Measurements from ENCODE around the gene RCSD1.

Gene RCSD1

GRCh38 chr1:167644551-167644950 is 14.5 kb downstream of the RCSD1 start:
- no peak for DNase-seq

DNA sequence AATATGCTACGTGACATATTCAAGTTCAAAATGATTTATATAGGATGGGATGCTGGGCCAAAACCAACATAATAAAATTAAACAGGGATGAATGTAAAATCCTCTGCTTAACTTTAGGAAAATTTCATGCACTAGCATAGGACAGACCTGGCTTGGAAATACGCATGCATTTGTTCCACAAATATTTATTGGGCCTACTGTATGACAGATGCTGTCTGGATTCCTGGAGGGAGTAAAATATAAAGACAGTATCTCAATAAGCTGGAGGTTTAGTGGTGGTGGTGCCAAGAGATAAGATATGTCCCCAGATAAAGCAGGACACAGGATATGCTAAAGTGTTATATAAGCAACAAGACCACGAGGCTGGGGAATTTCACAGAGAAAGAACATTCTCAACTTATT is 15.1 kb downstream of the RCSD1 start:
- DNase-seq: no peak

- no peak for DNase-seq
Observed at GRCh38 chr1:167645625-167646414, 15.8 kb downstream of the RCSD1 start.

DNA sequence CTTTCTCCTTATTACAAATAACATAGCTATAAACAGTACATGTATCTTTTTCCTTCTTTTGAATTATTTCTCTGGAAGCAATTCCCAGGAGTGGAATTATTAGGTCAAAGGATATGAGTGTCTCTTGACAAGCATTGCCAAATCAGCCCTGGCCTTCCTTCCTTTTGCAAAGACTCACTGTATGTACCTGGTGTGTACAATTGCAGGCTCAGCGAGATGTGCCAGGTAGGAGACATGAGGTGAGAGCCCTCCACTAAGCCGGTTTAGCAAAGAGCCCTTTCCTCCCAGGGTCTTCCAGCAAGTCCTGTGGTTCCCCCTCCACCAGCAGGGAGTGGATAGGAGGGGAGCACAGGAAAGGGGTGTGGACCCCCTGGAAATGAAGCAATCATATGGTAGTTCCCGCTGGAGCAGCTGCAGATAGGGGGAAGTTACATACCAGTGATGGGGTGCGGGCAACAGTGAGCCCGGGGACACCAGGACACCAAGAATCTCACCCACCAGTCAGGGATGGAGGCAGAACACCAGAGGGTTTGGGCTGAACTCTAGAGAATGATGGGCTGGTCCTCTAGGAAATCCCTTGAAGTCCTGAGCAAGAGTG is 18.3 kb downstream of the RCSD1 start:
- no peak for DNase-seq

DNA sequence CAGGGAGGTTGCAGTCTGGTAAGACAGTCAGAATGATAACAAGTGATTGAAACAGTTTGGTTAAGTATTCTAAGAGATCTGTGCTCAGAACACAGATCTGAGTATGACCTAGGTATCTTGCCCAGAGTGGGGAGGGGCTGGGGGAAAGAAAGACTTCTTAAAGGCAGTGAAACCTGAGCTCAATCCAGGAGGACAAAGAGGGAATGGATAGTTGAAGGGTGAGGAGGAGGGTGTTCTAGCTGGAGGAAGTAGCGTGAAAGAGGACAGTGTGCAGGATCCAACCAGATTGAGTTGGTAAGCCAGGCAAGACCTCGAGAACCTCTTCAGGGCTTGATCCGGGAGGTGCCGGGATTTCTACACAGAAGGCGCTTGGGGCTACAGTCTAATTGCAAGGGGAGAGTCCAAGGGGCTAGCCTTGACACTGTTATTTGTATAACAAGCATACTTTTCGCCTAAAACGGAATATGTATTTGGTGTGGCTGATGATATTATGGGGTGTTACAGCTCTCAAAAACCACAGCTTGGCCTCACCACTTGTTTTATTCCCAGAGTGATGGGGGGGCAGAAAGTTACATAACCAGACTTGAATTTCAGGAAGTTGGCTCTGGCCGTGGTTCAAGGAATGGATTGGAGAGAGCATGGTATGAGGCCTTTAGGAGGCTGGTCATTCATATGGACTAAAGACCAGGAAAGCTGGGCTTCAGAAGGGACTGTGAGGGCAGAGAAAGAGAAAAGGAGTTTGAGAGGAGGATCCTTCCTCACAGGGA is 19.1 kb downstream of the RCSD1 start:
- DNase-seq: no peak

DNA sequence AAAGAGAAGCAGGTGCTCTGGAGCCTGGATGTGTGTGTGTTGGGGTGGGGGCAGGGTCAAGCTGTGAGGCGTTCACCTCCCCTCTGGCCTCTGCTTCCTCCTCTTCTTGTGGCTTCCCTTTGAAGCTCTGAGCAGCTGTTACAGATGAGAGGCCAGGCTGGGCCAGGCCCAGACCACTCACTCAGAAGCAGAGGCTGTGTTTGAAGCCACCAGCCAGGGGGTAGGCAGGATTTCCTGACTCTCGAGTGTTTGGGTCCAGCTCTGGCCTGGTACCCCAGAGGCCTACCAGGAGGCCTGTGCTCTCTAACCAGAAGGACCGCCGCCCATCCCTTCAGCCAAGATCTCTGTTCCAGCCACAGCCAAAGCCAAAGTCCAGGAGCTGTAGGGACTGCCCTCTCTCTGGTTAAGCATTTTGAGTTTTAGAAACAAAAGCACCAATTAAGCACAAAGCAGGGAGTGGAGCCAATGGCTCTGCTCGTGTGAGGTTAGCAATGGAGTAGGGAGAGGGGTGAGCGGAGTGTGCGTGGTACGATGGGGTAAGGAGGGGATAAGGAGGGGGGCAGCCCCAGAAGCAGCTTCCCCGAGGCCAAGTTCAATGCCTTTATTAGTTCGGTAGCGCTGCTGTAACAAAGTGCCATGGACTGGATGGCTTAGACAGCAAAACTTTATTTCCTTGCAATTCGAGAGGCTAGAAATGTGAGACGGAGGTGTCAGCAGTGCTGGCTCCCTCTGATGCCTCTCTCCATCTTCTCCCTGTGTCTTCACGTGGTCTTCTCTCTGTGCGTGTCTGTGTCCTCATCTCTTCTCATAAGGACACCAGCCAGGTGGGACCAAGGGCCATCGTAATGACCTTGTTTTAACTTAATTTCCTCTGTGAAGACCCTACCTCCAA is 20.5 kb downstream of the RCSD1 start:
- no peak for DNase-seq

DNA sequence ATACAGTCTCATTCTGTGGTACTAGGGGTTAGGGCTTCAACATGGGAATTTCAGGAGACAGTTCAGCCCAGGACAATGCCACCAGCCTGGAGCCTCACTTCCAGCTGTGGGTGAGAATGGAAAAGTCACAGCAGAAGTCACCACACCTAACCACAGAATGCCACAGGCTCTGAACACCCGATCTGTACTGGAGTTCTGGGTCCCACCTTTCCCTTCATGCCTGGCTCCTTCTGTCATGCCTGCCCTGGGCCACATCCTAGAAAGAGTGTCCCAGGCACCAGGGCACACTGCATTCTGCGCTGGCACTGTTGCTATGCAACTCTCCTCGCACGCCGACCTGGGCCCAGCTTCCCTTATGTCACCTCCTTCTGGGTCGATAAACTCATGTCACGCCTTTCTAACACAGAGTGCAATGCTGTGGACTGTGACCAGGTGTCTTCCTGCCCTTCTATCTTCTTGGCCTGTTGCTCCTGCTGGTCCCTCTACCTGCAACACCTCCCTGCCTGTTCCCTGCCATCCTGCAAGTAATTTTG is 21.2 kb downstream of the RCSD1 start:
- no peak for DNase-seq

DNA sequence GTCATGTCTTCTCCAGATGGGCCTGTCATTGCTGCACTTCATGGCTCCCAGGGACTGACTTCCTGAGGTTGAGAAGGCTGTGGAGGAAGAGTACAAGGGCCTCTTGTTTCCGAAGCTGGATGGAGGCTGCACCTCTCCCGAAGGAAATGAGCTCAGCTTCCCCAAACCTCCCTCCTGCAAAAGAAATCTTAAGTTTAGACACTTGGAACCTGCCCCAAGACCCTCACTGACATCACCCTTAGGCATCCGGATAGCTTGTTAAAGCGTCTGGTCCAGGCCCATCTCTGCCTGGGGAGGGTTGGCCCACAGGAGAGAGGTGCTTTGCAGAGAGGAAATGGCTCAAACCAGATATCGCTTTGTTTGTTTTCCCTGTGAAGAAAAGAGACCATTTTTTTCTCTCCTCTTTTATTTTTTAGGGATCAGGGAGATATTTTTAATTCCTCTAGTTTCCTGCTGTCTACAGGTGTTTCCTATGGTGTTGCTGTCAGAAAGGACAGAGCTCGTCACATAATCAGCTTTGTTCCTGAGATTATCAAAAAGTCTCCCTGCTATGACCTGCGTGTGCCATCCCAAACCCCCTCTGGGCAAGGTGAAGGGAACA is 25.0 kb downstream of the RCSD1 start:
- no peak for DNase-seq

DNA sequence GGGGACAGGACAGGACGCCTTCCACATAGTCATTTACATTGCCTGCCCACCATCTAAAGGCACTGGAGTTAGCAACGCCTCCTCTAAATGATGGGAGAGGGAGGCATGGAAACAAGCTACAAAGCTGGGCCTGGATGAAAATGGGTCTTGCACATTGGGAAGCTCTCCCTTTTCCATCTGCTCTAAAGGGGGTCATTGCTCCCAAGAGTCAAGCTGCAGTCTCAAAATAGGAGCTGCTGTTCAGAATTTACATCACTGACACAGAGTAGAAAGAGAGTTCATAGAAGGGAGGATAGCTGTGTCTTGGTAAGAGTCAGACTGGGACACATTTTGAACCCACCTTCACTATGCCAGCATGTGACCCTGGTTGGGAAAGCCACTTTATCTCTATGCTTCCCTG is 26.6 kb downstream of the RCSD1 start:
- DNase-seq: no peak

- DNase-seq: no peak
Observed at GRCh38 chr1:167658574-167659328, 28.7 kb downstream of the RCSD1 start.

DNA sequence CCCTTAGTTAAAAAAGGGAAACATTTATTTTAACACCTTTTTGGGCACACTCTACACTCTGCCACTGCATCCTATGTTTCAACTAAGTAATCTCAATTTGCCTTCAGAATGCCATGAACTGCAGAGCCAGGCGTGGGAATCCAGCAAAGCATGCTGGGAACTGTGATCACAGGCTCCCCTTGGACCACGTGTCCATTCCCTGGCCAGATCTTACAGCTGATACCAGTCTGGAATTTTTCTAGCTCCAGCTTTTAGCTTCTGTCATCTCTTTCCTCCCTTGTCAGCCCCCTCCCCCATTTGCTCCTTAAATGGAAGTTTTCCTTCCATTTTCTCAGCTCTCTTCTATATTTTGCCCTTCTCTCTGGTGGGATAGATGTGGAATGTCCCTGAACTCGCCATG is 29.4 kb downstream of the RCSD1 start:
- DNase-seq: no peak

GRCh38 chr1:167659881-167660280 is 29.8 kb downstream of the RCSD1 start:
- DNase-seq: no peak

GRCh38 chr1:167661527-167662426 is 31.7 kb downstream of the RCSD1 start:
- no peak for DNase-seq

- DNase-seq: no peak
Observed at GRCh38 chr1:167663002-167663772, 33.2 kb downstream of the RCSD1 start.

- DNase-seq: no peak
Observed at GRCh38 chr1:167665469-167665868, 35.4 kb downstream of the RCSD1 start.

DNA sequence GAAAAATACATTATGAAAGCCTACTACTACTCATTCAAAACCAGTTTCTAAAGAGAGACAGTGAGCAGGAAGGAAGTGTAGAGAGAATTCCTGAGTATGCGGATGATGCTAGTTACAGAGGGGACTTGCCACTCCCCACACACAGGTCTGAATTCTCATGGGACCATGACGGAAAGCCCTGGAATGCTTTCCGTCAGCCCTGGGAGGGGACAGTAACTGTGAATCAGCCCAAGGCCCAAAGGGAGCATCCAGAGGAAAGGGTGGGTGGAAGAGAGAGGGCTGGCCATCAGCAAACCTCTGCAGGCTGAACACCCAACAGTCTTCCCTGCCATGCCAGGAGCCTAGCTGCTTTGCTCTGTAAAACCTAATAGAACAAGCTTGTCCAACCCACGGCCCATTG is 36.4 kb downstream of the RCSD1 start:
- DNase-seq: no peak

GRCh38 chr1:167667536-167667935 is 37.5 kb downstream of the RCSD1 start:
- no peak for DNase-seq

GRCh38 chr1:167668108-167668507 is 38.1 kb downstream of the RCSD1 start:
- DNase-seq: no peak

All from activated CD4-positive, alpha-beta T cell treated with anti-CD3 and anti-CD28 coated beads, Interleukin-2, amount 50 U/mL, for 48 hours (primary cell).